Karpas-422 (cell line): Measurements from ENCODE around the gene TNS1. TPM values are rescaled to one million over a fixed set of nuclear protein-coding genes. Genes with fewer than 3 reads are reported as not detected.

Source experiments
- DNase-seq: peaks from one replicate; pipeline ENCODE4 v3.0.0-alpha.2; 2015
- H2AFZ ChIP-seq: fragments of 200-600 bp; sonication (generic); 2 replicates; pipeline ENCODE4 v1.6.1; 2014; ENCODE audit warnings: antibody characterized with exemption, low read length, mixed read lengths
- H3K27ac ChIP-seq: fragments of 200-600 bp; sonication (generic); 2 replicates; pipeline ENCODE4 v1.5.1; 2014; ENCODE audit warnings: mild to moderate bottlenecking, low read length, moderate library complexity
- H3K27me3 ChIP-seq: fragments of 200-600 bp; sonication (generic); 2 replicates; pipeline ENCODE4 v1.6.1; 2014; ENCODE audit warnings: low read length, mixed read lengths
- H3K36me3 ChIP-seq: fragments of 200-600 bp; sonication (generic); 2 replicates; pipeline ENCODE4 v1.6.1; 2014; ENCODE audit warnings: low read length, mixed read lengths; ENCODE audit not compliant: insufficient read depth
- H3K4me1 ChIP-seq: fragments of 200-600 bp; sonication (generic); 2 replicates; pipeline ENCODE4 v1.6.1; 2014; ENCODE audit warnings: mild to moderate bottlenecking, low read length, mixed read lengths
- H3K4me2 ChIP-seq: fragments of 200-600 bp; sonication (generic); 2 replicates; pipeline ENCODE4 v1.6.1; 2014; ENCODE audit warnings: low read length, low read depth, mild to moderate bottlenecking; ENCODE audit not compliant: poor library complexity, severe bottlenecking
- H3K4me3 ChIP-seq: fragments of 200-600 bp; sonication (generic); 2 replicates; pipeline ENCODE4 v1.5.1; 2014; ENCODE audit warnings: mild to moderate bottlenecking, antibody characterized with exemption, low read length, mixed read lengths
- H3K79me2 ChIP-seq: fragments of 200-600 bp; sonication (generic); 2 replicates; pipeline ENCODE4 v1.6.1; 2014; ENCODE audit warnings: mild to moderate bottlenecking, low read length, mixed read lengths
- H3K9ac ChIP-seq: fragments of 200-600 bp; sonication (generic); 2 replicates; pipeline ENCODE4 v1.6.0; 2014; ENCODE audit warnings: low read length
- H3K9me2 ChIP-seq: fragments of 200-600 bp; sonication (generic), shearing (Covaris generic); replicated peaks from 2 replicates; pipeline ENCODE4 v1.6.0; 2014; ENCODE audit warnings: mild to moderate bottlenecking, low read length, moderate library complexity; ENCODE audit not compliant: insufficient read depth
- H3K9me3 ChIP-seq: fragments of 300-700, 200-600 bp; sonication (generic); 2 replicates; pipeline ENCODE4 v1.6.1; 2014; ENCODE audit warnings: low read length, mixed read lengths
- H4K20me1 ChIP-seq: fragments of 200-600 bp; sonication (generic); 2 replicates; pipeline ENCODE4 v1.6.1; 2014; ENCODE audit warnings: mild to moderate bottlenecking, antibody characterized with exemption, low read length, low read depth; ENCODE audit not compliant: insufficient read depth
- total RNA-seq: library from RNA; depleted of rRNA; stranded (reverse); fragments of >200 nt; shearing (Covaris generic); gene quantifications from 2 replicates; pipeline ENCODE4 v1.2.3, GENCODE V29; 2014; ENCODE audit warnings: low replicate concordance

Gene TNS1
- total RNA-seq, 1 experiment from 2014 or later: 1.7 TPM

- Histone ChIP-seq H3K9me2 (no peaks in the 10 kb centered on the region), H3K4me1 (no peaks in the 10 kb centered on the region), H3K9ac (no peak overlapping the region), H4K20me1 (no peaks in the 10 kb centered on the region), H2AFZ (no peak overlapping the region), H3K36me3 (no peaks in the 10 kb centered on the region), H3K27ac (no peak overlapping the region), H3K4me3 (no peak overlapping the region), H3K79me2 (no peaks in the 10 kb centered on the region), H3K27me3 (no peaks in the 10 kb centered on the region), H3K4me2 (no peak overlapping the region), H3K9me3 (no peaks in the 10 kb centered on the region)
- no peak for DNase-seq
Observed at GRCh38 chr2:217803653-217803960, 199.2 kb downstream of the TNS1 start.

- H3K4me2 ChIP-seq: no peak overlapping the region
- H3K27ac ChIP-seq: no peak overlapping the region
- H3K9me2 ChIP-seq: no peaks in the 10 kb centered on the region
- H3K9me3 ChIP-seq: no peaks in the 10 kb centered on the region
- H3K36me3 ChIP-seq: no peaks in the 10 kb centered on the region
- no peak for DNase-seq
- no peak overlapping the region for H3K9ac ChIP-seq
- H2AFZ ChIP-seq: no peak overlapping the region
- H3K4me1 ChIP-seq: no peaks in the 10 kb centered on the region
- no peaks in the 10 kb centered on the region for H3K79me2 ChIP-seq
- H3K27me3 ChIP-seq: no peaks in the 10 kb centered on the region
- H4K20me1 ChIP-seq: no peaks in the 10 kb centered on the region
- H3K4me3 ChIP-seq: no peak overlapping the region
Observed at GRCh38 chr2:217802876-217803652, 199.7 kb downstream of the TNS1 start.

DNA sequence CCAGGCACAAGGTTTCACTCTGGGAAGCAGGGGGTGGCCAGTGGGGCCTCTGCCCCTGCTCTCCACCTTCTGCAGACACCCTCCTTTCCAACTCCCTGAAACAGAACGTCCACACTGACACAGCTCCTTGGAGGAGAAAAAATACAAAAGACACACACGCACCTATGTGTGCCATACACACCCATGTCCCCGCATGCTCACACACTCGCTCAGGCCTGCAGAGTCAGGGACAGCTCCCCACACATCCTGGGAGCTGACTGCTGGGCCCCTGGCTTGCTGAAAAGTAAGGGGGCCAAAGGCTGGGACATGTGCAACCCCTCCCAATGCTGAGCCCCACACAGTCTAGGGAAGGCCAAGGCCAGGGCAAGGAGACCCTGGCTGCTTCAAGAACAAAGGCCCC is 200.5 kb downstream of the TNS1 start:
- no peak overlapping the region for H3K27ac ChIP-seq
- no peaks in the 10 kb centered on the region for H3K9me3 ChIP-seq
- H3K9ac ChIP-seq: no peak overlapping the region
- no peaks in the 10 kb centered on the region for H3K4me1 ChIP-seq
- no peaks in the 10 kb centered on the region for H3K36me3 ChIP-seq
- no peaks in the 10 kb centered on the region for H3K27me3 ChIP-seq
- H2AFZ ChIP-seq: no peak overlapping the region
- no peaks in the 10 kb centered on the region for H4K20me1 ChIP-seq
- no peaks in the 10 kb centered on the region for H3K79me2 ChIP-seq
- no peak for DNase-seq
- no peak overlapping the region for H3K4me2 ChIP-seq
- no peak overlapping the region for H3K4me3 ChIP-seq
- no peaks in the 10 kb centered on the region for H3K9me2 ChIP-seq

DNA sequence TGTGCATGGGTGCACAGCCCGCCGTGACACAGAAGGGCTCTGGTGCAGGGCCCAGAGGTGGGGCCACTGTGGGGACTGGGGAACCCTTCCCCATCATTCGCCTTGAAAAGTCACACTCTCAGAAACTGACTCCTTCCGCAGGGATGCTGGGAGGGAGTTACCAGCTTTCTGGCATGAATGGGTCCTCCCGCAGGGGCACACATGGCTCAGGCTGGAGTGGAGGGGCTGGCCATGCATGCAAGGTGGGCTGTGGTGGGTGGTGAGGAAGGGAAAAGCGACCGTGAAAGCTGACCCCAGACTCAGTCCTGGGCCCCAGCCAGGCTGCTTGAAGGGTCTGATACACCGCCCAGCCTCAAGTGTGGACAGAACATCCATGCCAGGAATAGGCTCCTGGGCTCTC is 201.1 kb downstream of the TNS1 start:
- H3K4me1 ChIP-seq: no peaks in the 10 kb centered on the region
- H3K79me2 ChIP-seq: no peaks in the 10 kb centered on the region
- H3K4me2 ChIP-seq: no peak overlapping the region
- no peak overlapping the region for H3K4me3 ChIP-seq
- no peaks in the 10 kb centered on the region for H3K9me3 ChIP-seq
- no peak overlapping the region for H2AFZ ChIP-seq
- H3K27me3 ChIP-seq: no peaks in the 10 kb centered on the region
- no peaks in the 10 kb centered on the region for H3K36me3 ChIP-seq
- no peaks in the 10 kb centered on the region for H3K9me2 ChIP-seq
- DNase-seq: no peak
- no peaks in the 10 kb centered on the region for H4K20me1 ChIP-seq
- no peak overlapping the region for H3K27ac ChIP-seq
- no peak overlapping the region for H3K9ac ChIP-seq

DNA sequence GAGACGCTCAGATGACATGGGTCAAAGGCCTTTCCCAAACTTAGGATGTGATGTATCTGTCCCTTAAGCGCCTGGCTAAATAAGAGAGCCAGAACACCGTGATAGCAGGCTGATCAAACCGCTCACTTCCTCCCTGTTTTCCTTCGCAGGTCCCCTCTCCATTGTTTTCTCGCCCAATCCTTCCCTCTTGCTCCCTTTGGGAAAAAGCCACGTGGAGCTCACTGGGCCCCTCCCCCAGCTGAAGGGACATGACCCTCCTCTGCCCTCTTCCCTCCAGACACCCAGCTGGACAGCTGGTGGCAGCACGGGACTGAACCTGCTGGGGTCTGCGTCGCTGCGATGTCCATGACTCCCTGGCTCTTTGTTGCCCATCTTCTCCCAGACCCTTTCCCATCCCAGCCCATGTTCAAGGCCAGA is 201.7 kb downstream of the TNS1 start:
- no peaks in the 10 kb centered on the region for H3K9me3 ChIP-seq
- no peak overlapping the region for H3K4me2 ChIP-seq
- H3K9me2 ChIP-seq: no peaks in the 10 kb centered on the region
- H4K20me1 ChIP-seq: no peaks in the 10 kb centered on the region
- H2AFZ ChIP-seq: no peak overlapping the region
- no peak for DNase-seq
- H3K79me2 ChIP-seq: no peaks in the 10 kb centered on the region
- no peaks in the 10 kb centered on the region for H3K36me3 ChIP-seq
- H3K27me3 ChIP-seq: no peaks in the 10 kb centered on the region
- H3K4me1 ChIP-seq: no peaks in the 10 kb centered on the region
- H3K4me3 ChIP-seq: no peak overlapping the region
- H3K27ac ChIP-seq: no peak overlapping the region
- H3K9ac ChIP-seq: no peak overlapping the region

- H3K9me2 ChIP-seq: no peaks in the 10 kb centered on the region
- DNase-seq: no peak
- no peak overlapping the region for H2AFZ ChIP-seq
- H3K4me2 ChIP-seq: no peak overlapping the region
- no peak overlapping the region for H3K9ac ChIP-seq
- H3K27me3 ChIP-seq: no peaks in the 10 kb centered on the region
- no peaks in the 10 kb centered on the region for H3K79me2 ChIP-seq
- H3K4me1 ChIP-seq: no peaks in the 10 kb centered on the region
- no peaks in the 10 kb centered on the region for H3K36me3 ChIP-seq
- no peak overlapping the region for H3K4me3 ChIP-seq
- H3K27ac ChIP-seq: no peak overlapping the region
- no peaks in the 10 kb centered on the region for H3K9me3 ChIP-seq
- H4K20me1 ChIP-seq: no peaks in the 10 kb centered on the region
Observed at GRCh38 chr2:217800433-217801114, 202.2 kb downstream of the TNS1 start.

DNA sequence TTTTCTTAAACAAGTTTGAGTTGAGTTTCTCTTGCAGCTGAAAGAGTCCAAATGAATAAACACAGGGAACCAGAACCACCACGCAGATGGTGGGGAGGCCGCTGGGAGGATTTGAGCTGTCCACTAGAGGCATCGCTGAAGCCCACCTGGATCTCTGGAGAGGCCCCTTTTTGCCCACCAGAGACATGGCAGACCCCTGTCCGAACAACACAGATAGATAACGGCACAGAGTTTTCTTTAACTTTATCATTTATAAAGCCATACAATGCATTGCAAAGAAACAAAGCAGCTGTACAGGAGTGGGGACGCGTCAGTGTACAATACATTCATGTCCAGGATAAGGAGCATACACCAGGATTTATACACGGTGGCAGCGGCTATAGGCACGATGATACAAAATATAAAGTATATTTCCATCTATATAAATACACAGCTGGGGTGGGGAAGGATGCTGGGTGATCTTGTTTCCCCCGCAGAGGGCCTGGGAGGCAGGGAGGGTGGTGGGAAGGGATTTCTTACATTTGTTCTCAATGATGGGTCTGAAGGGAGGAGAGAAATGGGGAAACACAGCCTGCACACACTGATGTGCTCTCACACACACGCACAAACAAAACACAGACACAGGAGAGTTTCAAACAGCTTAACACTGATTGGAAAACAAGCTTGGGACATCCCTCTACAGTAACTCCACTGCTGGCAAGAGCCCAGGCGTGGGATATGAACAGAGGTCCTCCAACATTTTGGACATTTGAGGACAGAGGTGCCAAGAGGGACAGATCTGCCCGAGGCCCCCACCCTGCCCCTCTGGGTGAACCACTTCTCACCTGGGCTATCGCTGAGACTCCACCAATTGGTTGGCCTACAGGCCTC is 203.0 kb downstream of the TNS1 start:
- Histone ChIP-seq H4K20me1 (no peaks in the 10 kb centered on the region), H3K9me3 (no peaks in the 10 kb centered on the region), H3K9me2 (no peaks in the 10 kb centered on the region), H3K36me3 (no peaks in the 10 kb centered on the region), H3K27me3 (no peaks in the 10 kb centered on the region), H3K79me2 (no peaks in the 10 kb centered on the region), H3K27ac (no peak overlapping the region), H3K4me1 (no peaks in the 10 kb centered on the region), H3K9ac (no peak overlapping the region), H3K4me2 (no peak overlapping the region), H3K4me3 (no peak overlapping the region), H2AFZ (no peak overlapping the region)
- no peak for DNase-seq
